GM21786 (cell line): ENCODE results near the gene RPP30.
A peak's percentile ranks its signal among the peaks of the same experiment; 100 is the strongest.

Experiments used
- ATAC-seq: cut with Tn5 transposase; IDR thresholded peaks from one replicate; pipeline ENCODE4 v1.9.1; 2021; ENCODE audit not compliant: unreplicated experiment

RPP30 gene

DNA sequence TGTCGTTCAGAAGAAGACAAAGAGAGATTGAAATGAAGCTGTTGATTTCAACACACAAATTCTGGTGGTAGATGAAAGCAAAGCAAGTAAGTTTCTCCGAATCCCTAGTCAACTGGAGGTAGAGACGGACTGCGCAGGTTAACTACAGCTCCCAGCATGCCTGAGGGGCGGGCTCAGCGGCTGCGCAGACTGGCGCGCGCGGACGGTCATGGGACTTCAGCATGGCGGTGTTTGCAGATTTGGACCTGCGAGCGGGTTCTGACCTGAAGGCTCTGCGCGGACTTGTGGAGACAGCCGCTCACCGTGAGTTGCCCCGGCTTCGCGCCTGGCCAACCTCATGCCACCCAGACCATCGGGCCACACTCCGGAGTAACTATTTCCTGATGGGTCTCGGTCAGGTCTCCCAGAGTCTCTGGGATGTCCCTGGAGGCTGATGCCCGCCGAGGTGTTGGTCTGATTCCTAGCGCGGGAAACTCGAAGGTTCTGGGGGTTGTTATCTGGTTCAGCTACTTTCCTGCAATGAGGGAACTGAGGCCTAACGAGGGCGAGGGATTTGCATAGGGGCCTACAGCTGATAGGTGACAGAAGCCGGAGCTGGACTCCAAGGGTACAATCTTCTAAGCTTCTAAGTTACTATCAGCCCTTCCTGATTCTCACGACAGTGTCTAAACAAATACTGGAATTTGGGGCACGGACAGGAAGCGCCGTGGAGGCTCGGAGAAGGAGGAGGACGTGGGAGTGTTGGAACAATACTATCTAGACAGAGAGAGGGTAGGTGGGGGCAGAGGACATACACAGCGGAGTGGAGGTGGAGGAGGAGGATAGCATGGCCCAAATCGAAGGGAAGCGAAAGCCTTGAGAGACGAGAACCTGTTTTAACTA is at the start of gene RPP30:
Gene RPP30, plus strand, starts transcription at position 209 of the 882 bp plus-strand sequence. Its CDS starts 13 bp downstream, at position 222.
- ATAC-seq, result peak; percentile 96

DNA sequence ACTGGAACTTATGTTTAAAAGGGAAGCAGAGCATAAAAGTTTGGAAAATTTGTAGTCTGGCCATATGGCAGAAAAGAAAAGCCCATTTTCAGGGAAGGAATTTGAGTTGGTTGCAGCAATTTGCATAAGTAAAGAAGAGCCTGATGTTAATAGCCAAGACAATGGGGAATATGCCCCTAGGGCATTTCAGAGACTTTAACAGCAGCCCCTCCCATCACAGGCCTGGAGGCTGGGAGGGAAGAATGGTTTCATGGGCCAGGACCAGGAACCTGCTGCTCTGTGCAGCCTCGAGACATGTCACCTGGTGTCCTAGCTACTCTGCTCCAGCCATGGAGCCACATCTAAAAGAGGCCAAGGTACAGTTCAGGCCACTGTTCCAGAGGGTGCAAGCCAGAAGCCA is 49.3 kb upstream of the RPP30 start:
- ATAC-seq, result no peak

- ATAC-seq, result no peak
Observed at GRCh38 chr10:90832111-90832510, 39.7 kb upstream of the RPP30 start.

DNA sequence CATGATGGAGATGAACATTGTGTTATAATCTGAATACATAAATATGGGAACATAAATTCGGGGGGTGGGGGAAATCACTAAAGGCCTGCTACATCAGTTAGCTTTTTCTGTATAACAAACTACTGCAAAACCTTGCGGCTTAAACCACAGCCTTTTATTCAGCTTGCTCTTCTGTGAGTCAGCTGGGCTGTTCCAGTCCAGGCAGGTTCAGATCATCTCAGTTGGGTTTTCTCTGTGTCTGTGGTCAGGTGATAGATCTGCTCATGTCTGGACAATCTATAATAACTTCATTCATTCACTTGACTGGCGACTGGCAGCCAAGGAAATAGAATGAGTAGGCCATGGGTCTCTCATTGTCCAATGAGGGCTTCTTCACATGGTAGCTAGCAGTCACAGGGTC is 37.4 kb upstream of the RPP30 start:
- no peak for ATAC-seq

GRCh38 chr10:90837486-90837885 is 34.3 kb upstream of the RPP30 start:
- no peak for ATAC-seq

- no peak for ATAC-seq
Observed at GRCh38 chr10:90842725-90843124, 29.0 kb upstream of the RPP30 start.

- ATAC-seq, result no peak
Observed at GRCh38 chr10:90845726-90846125, 26.0 kb upstream of the RPP30 start.

- ATAC-seq, result no peak
Observed at GRCh38 chr10:90846746-90847145, 25.0 kb upstream of the RPP30 start.

DNA sequence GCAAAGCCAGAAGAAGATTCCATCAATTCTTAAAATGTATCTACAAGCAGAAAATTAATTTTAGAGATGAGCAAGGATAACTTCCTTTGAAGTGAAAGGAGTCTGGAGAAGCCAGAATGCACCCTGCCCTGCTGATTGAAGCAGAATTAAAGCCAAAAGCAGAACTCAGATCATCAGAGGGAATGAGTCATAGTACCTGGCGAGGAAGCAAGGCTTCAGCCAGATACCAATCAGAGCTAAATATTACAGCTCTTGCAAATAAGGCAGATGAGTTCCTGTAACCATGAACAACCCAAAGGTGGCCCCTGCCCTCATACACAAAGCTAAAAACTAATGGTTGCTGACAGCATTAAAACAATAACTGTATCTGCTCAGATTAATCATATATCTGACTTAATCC is 24.3 kb upstream of the RPP30 start:
- no peak for ATAC-seq

GRCh38 chr10:90849956-90850749 is 21.6 kb upstream of the RPP30 start:
- no peak for ATAC-seq

- no peak for ATAC-seq
Observed at GRCh38 chr10:90855126-90855525, 16.6 kb upstream of the RPP30 start.

GRCh38 chr10:90856261-90856660 is 15.5 kb upstream of the RPP30 start:
- ATAC-seq, result no peak

- no peak for ATAC-seq
Observed at GRCh38 chr10:90856964-90857634, 14.7 kb upstream of the RPP30 start.

DNA sequence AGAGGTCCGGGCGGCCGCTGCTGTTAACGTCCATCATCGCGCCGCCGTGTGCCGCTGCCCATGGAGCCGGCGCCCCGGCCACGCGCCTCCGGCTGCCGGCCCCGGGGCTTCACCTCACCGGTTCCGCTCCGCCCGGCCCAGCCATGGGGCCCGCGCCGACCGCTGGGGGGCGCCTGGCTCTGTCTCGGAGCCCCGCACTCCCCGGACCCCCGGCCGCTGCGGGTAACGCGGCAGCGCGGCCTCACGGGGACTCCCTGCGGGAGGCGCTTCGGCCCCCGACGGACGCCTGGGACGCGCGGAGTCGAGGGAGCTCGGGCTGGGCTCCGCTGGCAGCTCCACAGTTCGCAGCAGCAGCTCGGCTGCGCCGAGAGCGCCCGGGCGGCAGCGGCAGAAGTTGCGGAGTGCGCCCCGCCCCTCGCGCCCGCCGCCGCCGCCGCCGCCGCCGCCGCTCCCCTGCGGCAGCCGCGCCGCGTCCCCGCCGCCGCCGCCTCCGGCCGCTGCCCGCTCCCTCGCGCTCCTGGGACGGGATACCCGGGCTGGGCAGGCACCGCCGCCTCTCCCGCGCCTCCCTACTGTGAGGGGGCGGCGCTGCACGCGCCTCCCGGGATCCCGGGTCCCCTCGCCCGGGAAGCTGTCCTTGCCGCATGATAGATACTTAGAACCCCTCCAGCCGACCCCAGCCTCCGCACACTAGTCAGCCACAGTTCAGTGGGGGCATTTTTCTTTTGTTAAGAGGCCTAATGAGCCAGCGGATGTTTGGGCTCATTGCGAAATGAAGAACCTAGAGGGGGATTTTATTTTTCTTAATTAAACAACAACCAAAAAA is 13.9 kb upstream of the RPP30 start, which contains the start of gene HTR7:
Gene HTR7, minus strand, starts transcription at position 405 of the 826 bp plus-strand sequence. Its CDS starts 368 bp downstream, at position 37.
- peak; percentile 66 for ATAC-seq

GRCh38 chr10:90858461-90858968 is 13.3 kb upstream of the RPP30 start:
- ATAC-seq, result no peak

DNA sequence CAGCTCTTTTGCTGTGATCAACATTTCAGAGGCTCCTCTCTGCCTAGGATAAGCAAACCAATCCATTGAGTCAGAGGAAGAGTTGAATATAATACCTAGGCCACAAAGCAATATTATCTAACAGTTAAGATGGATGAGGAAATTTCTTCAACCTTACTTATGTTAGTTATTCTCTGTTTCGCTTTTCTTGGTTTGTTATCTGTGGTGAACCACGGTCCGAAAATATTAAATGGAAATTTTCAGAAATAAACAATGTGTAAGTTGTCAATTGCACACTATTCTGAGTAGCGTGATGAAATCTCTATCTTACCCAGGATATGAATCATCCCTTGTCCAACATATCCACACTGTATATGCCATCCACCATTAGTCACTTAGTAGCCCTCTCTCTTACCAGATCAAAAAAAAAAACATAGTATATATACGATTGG is 12.4 kb upstream of the RPP30 start:
- no peak for ATAC-seq

DNA sequence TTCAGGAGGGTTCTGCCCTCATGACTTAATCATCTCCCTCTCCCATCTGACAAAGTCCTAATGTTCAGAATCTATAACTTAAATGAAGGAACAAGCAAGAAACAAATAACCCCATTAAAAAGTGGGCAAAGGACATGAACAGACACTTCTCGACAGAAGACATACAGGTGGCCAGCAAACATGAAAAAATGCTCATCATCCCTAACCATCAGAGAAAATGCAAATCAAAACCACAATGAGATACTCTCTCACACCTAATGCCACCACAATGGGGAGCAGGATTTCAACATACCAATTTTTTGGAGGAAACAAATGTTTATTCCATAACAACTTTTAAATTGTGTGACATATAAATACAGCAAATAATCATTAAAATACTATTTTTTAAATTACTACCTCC is 11.0 kb upstream of the RPP30 start:
- ATAC-seq, result no peak

GRCh38 chr10:90862908-90863514 is 8.8 kb upstream of the RPP30 start:
- no peak for ATAC-seq

GRCh38 chr10:90865401-90865800 is 6.4 kb upstream of the RPP30 start:
- ATAC-seq, result no peak
